Naive thymus-derived CD4-positive, alpha-beta T cell (primary cell): ENCODE measurements around the gene RARG. TPM values are rescaled to one million over a fixed set of nuclear protein-coding genes. Genes with fewer than 3 reads are reported as not detected.

Source experiments
- ATAC-seq: fragments of 150-1000 bp; cut with Tn5 transposase; 2 replicates; pipeline ENCODE4 v1.10.0; 2021; ENCODE audit warnings: mild to moderate bottlenecking, moderate library complexity
- CTCF ChIA-PET: fragments of 350-600 bp; sonication (Branson Sonifier 250); formaldehyde crosslinking; loops from one replicate; lab custom pipeline; 2021; ENCODE audit warnings: antibody characterized with exemption; lab: Charles Lee
- POLR2A ChIA-PET: fragments of 350-600 bp; sonication (Branson Sonifier 250); formaldehyde crosslinking; loops from one replicate; lab custom pipeline; 2021; ENCODE audit warnings: antibody characterized with exemption, inconsistent platforms; lab: Charles Lee
- DNase-seq, 9 donors: peaks; one replicate each; pipeline versions ENCODE4 v3.0.0 to v3.0.0-alpha.2; 2020 to 2022; ENCODE audit warnings: mixed read lengths in 1 of 9
- H3K27ac ChIP-seq: one replicate; pipeline ENCODE4 v1.7.0; 2013; ENCODE audit warnings: mild to moderate bottlenecking, low read depth, low read length, moderate library complexity
- H3K27me3 ChIP-seq, 2 donors: one replicate each; pipeline ENCODE4 v1.7.0; 2013; ENCODE audit warnings: low read length in 2 of 2, mild to moderate bottlenecking in 2 of 2, moderate library complexity in 2 of 2; ENCODE audit not compliant: control insufficient read depth in 2 of 2, insufficient read depth in 2 of 2
- H3K36me3 ChIP-seq, 3 experiments: 1 replicate in 2 of 3; 2 replicates in 1 of 3; pipeline ENCODE4 v1.7.0; 2013; ENCODE audit warnings: low read length in 3 of 3, mild to moderate bottlenecking in 3 of 3, moderate library complexity in 1 of 3; ENCODE audit not compliant: insufficient read depth in 3 of 3, control insufficient read depth in 2 of 3
- H3K4me1 ChIP-seq, 2 donors: one replicate each; pipeline ENCODE4 v1.7.0; 2013; ENCODE audit warnings: low read length in 2 of 2, mild to moderate bottlenecking in 2 of 2, moderate library complexity in 1 of 2; ENCODE audit not compliant: control insufficient read depth in 2 of 2, insufficient read depth in 2 of 2
- H3K4me3 ChIP-seq: 2 replicates; pipeline ENCODE4 v1.7.0; 2013; ENCODE audit warnings: mild to moderate bottlenecking, low read length
- H3K9me3 ChIP-seq, 3 experiments: 1 replicate in 2 of 3; 2 replicates in 1 of 3; pipeline ENCODE4 v1.7.0; 2013; ENCODE audit warnings: low read length in 3 of 3; ENCODE audit not compliant: control insufficient read depth in 2 of 3
- H3K27ac Mint-ChIP-seq, 9 donors: one replicate each; pipeline ENCODE4 v1.8.0; 2020 to 2022; ENCODE audit warnings: mixed read lengths in 9 of 9, mild to moderate bottlenecking in 8 of 9, moderate library complexity in 5 of 9, inconsistent platforms in 2 of 9
- H3K27me3 Mint-ChIP-seq, 5 donors: one replicate each; pipeline ENCODE4 v1.8.0; 2021 to 2022; ENCODE audit warnings: mixed read lengths in 5 of 5, mild to moderate bottlenecking in 1 of 5
- H3K36me3 Mint-ChIP-seq, 5 donors: one replicate each; pipeline ENCODE4 v1.8.0; 2020 to 2022; ENCODE audit warnings: mixed read lengths in 5 of 5, mild to moderate bottlenecking in 3 of 5, inconsistent platforms in 1 of 5
- H3K4me1 Mint-ChIP-seq, 7 donors: one replicate each; pipeline ENCODE4 v1.8.0; 2020 to 2022; ENCODE audit warnings: mixed read lengths in 7 of 7, mild to moderate bottlenecking in 3 of 7, inconsistent platforms in 1 of 7
- H3K4me3 Mint-ChIP-seq, 10 donors: one replicate each; pipeline ENCODE4 v1.8.0; 2020 to 2022; ENCODE audit warnings: mild to moderate bottlenecking in 10 of 10, mixed read lengths in 10 of 10, moderate library complexity in 6 of 10, inconsistent platforms in 2 of 10
- H3K9me3 Mint-ChIP-seq, 11 donors: one replicate each; pipeline ENCODE4 v1.8.0; 2020 to 2022; ENCODE audit warnings: mixed read lengths in 11 of 11, mild to moderate bottlenecking in 4 of 11, inconsistent platforms in 1 of 11, moderate library complexity in 1 of 11
- intact Hi-C, 2 donors: fragments of 100-400 bp; cut with micrococcal nuclease; formaldehyde crosslinking; loops; one replicate each; pipeline ENCODE4 v1.15.1; 2023
- polyA plus RNA-seq, 2 donors: library from polyadenylated mRNA; unstranded; fragments of 300-500 nt; fragmentation: Illumina TruSeq; gene quantifications; one replicate each; pipeline ENCODE4 v1.2.3, GENCODE V29; 2021
- total RNA-seq, 6 experiments: library from RNA in 5 of 6; stranded (reverse) in 5 of 6; gene quantifications; 1 replicate in 5 of 6; 2 replicates in 1 of 6; pipeline ENCODE4 v1.2.3 and lab custom pipeline; 2021 to 2026

Gene RARG
- total RNA-seq (10 to 100 TPM; 22.4 to 73.1 (median 57.4) TPM), polyA plus RNA-seq (10 to 100 TPM in 1 of 2 donors, 1 to 10 TPM in 1; 6.4 to 17.2 TPM), total RNA-seq (lab: John Stamatoyannopoulos, UW) (23.0 reads per million, percentile 53 among the genes with 10 or more reads in this experiment)

- H3K4me1 ChIP-seq, result peaks cover 40 to 41% of the 10 kb centered on the region in 2 donors
- intact Hi-C loops, result loop anchor here (1.0 kb wide), 4 partner anchors 11 to 20 kb away; a partner anchor contains a TSS
These were observed at the start of gene RARG for GRCh38 chr12:53231921-53232645. RARG (minus strand) TSS chr12:53232209; CDS start chr12:53227545, 4,664 bp downstream.

DNA sequence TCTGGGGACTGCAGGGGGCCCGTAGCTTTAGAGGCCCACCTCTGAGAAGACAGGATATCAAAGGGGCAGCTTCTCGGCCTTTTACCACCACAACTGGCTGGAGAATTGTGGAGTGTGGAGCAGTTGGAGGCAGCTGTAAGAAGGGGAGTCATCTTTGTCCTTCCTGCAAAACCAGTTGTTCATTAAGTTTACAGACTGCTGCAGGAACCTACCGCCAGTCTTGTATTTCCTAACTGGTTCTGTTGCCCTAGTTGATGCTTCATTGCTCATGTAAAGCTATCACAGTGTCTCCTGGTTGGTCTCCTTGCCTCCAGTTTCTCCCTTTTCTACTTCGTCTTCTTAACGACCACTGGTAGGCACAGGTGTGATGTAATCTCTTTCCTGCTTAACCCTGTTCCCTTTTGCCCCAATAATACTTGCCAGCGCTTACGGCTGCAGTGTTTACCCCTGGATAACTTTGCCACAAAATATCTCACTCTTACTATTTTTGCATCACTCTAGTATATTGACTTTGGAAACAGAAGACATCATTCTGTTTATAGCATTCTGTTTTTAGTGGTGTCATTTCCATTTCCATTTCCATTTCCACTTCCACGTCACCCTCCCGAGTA lies 48.0 kb upstream of the RARG start:
- Histone ChIP-seq H3K9me3 (no peaks in the 10 kb centered on the region), H3K27me3 (no peaks in the 10 kb centered on the region), H3K36me3 (no peaks in the 10 kb centered on the region), H3K4me1 (no peaks in the 10 kb centered on the region), H3K27ac (no peak overlapping the region), H3K4me3 (no peak overlapping the region)
- H3K36me3 Mint-ChIP-seq, result peaks cover 0 to 12% (median 0%) of the 10 kb centered on the region in 5 donors
- H3K4me1 Mint-ChIP-seq, result peaks cover 0 to 9% (median 0%) of the 10 kb centered on the region in 7 donors
- POLR2A ChIA-PET, result interaction anchor here (1.3 kb wide), 1 partner anchor 15 kb away, joined by 5 read pairs; the partner anchor contains the start of gene PFDN5
- ATAC-seq, result no peak
- no peak for DNase-seq
- no peaks in the 10 kb centered on the region for H3K27me3 Mint-ChIP-seq
- H3K27ac Mint-ChIP-seq, result peak overlapping the region in 1 of 9 donors; percentile 8
- intact Hi-C loops, result no loop called here
- CTCF ChIA-PET, result no interaction called here
- H3K4me3 Mint-ChIP-seq, result no peak overlapping the region
- no peaks in the 10 kb centered on the region for H3K9me3 Mint-ChIP-seq

More at GRCh38 chr12:53231921-53232645, at the start of gene RARG:
- Mint-ChIP-seq H3K4me3 (peak within 1 kb of the TSS; percentile 83 to 95 (median 88)), H3K9me3 (no peaks in the 10 kb centered on the region), H3K27me3 (no peaks in the 10 kb centered on the region), H3K27ac (peak within 1 kb of the TSS; percentile 77 to 90 (median 86)), H3K36me3 (peaks cover 0 to 5% (median 0%) of the 10 kb centered on the region in 5 donors), H3K4me1 (peaks cover 38 to 76% (median 67%) of the 10 kb centered on the region in 7 donors)
- H3K4me3 ChIP-seq, result peak within 1 kb of the TSS; percentile 52
- ATAC-seq, result peak; percentile 74
- peak in 3 of 9 donors; percentile 33 to 78 (median 58) for DNase-seq
- H3K27ac ChIP-seq, result peak within 1 kb of the TSS; percentile 56
- ChIA-PET POLR2A (interaction anchor here (0.9 to 2.7 kb wide), 4 partner anchors 9 to 19 kb away, joined by 3 to 10 read pairs (median 6); a partner anchor contains a TSS), CTCF (interaction anchor here (0.7 kb wide), 1 partner anchor 11 kb away, joined by 4 read pairs; no protein-coding TSS in a partner anchor)
- no peaks in the 10 kb centered on the region for H3K27me3 ChIP-seq
- H3K36me3 ChIP-seq, result no peaks in the 10 kb centered on the region
- H3K9me3 ChIP-seq, result no peaks in the 10 kb centered on the region

- Mint-ChIP-seq H3K4me3 (no peak overlapping the region), H3K27ac (no peak overlapping the region), H3K36me3 (peaks cover 0 to 13% (median 0%) of the 10 kb centered on the region in 5 donors), H3K27me3 (no peaks in the 10 kb centered on the region), H3K9me3 (no peaks in the 10 kb centered on the region), H3K4me1 (peaks cover 0 to 13% (median 0%) of the 10 kb centered on the region in 7 donors)
- Histone ChIP-seq H3K4me1 (no peaks in the 10 kb centered on the region), H3K36me3 (no peaks in the 10 kb centered on the region), H3K27ac (no peak overlapping the region), H3K27me3 (no peaks in the 10 kb centered on the region), H3K9me3 (no peaks in the 10 kb centered on the region), H3K4me3 (no peak overlapping the region)
- ATAC-seq (no peak), DNase-seq (no peak)
- ChIA-PET POLR2A (interaction anchor here (0.6 to 1.3 kb wide), 3 partner anchors 16 to 1323 kb away, joined by 3 to 5 read pairs (median 3); partner anchors contain the start of genes AAAS and PFDN5), CTCF (interaction anchor here (0.8 to 1.6 kb wide), 2 partner anchors 9 to 10 kb away, joined by 4 read pairs; no protein-coding TSS in a partner anchor)
- intact Hi-C loops, result no loop called here
These were observed 47.4 kb upstream of the RARG start for GRCh38 chr12:53279283-53279869.

DNA sequence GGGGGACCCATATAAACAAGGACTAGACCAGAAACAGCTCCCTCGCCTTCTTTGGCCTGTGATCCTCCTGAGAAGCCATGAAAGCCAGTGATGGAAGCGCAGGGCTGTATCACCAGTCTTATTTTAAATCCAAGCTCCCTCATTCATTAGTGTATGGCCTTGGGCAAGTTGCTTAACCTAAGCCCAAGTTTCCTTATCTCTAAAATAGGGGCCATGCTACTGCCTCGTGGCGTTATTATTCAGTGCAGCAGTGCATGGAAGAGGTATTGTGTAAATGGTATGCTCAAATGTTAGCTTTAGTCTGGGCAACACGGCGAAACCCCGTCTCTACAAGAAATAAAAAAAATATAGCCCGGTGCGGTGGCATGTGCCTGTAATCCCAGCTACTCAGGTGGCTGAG lies 46.0 kb upstream of the RARG start:
- ChIA-PET POLR2A (no interaction called here), CTCF (interaction anchor here (0.7 to 1.6 kb wide), 2 partner anchors 10 to 1352 kb away, joined by 3 to 4 read pairs; no protein-coding TSS in a partner anchor)
- Histone ChIP-seq H3K4me3 (no peak overlapping the region), H3K36me3 (no peaks in the 10 kb centered on the region), H3K9me3 (no peaks in the 10 kb centered on the region), H3K27me3 (no peaks in the 10 kb centered on the region), H3K27ac (no peak overlapping the region), H3K4me1 (no peaks in the 10 kb centered on the region)
- H3K4me3 Mint-ChIP-seq, result no peak overlapping the region
- no peaks in the 10 kb centered on the region for H3K27me3 Mint-ChIP-seq
- no peaks in the 10 kb centered on the region for H3K9me3 Mint-ChIP-seq
- peaks cover 0 to 18% (median 0%) of the 10 kb centered on the region in 7 donors for H3K4me1 Mint-ChIP-seq
- no peak overlapping the region for H3K27ac Mint-ChIP-seq
- peaks cover 0 to 11% (median 0%) of the 10 kb centered on the region in 5 donors for H3K36me3 Mint-ChIP-seq
- DNase-seq (no peak), ATAC-seq (no peak)
- intact Hi-C loops, result no loop called here

- H3K4me3 Mint-ChIP-seq, result no peak overlapping the region
- no peak for ATAC-seq
- intact Hi-C loops, result no loop called here
These were observed 44.5 kb upstream of the RARG start for GRCh38 chr12:53276511-53276910.

GRCh38 chr12:53274445-53274844 lies 42.4 kb upstream of the RARG start:
- ATAC-seq (no peak), DNase-seq (no peak)
- Mint-ChIP-seq H3K27ac (no peak overlapping the region), H3K27me3 (no peaks in the 10 kb centered on the region), H3K4me1 (peaks cover 0 to 44% (median 0%) of the 10 kb centered on the region in 7 donors), H3K36me3 (peaks cover 0 to 22% (median 0%) of the 10 kb centered on the region in 5 donors), H3K4me3 (no peak overlapping the region), H3K9me3 (no peaks in the 10 kb centered on the region)
- no peaks in the 10 kb centered on the region for H3K4me1 ChIP-seq
- H3K27me3 ChIP-seq, result no peaks in the 10 kb centered on the region
- no peak overlapping the region for H3K27ac ChIP-seq
- intact Hi-C loops, result no loop called here
- no peak overlapping the region for H3K4me3 ChIP-seq
- ChIA-PET POLR2A (no interaction called here), CTCF (no interaction called here)
- no peaks in the 10 kb centered on the region for H3K9me3 ChIP-seq
- no peaks in the 10 kb centered on the region for H3K36me3 ChIP-seq

More at GRCh38 chr12:53276511-53276910, 44.5 kb upstream of the RARG start:
- Histone ChIP-seq H3K9me3 (no peaks in the 10 kb centered on the region), H3K36me3 (no peaks in the 10 kb centered on the region), H3K4me3 (no peak overlapping the region), H3K27me3 (no peaks in the 10 kb centered on the region), H3K27ac (no peak overlapping the region), H3K4me1 (no peaks in the 10 kb centered on the region)
- Mint-ChIP-seq H3K27me3 (no peaks in the 10 kb centered on the region), H3K27ac (no peak overlapping the region), H3K36me3 (peaks cover 0 to 17% (median 0%) of the 10 kb centered on the region in 5 donors), H3K9me3 (no peaks in the 10 kb centered on the region), H3K4me1 (peaks cover 0 to 26% (median 0%) of the 10 kb centered on the region in 7 donors)
- DNase-seq, result no peak
- ChIA-PET POLR2A (interaction anchor here (0.6 to 1.0 kb wide), 2 partner anchors 8 to 10 kb away, joined by 3 to 4 read pairs; partner anchors contain the start of gene ESPL1), CTCF (interaction anchor here (0.6 kb wide), 1 partner anchor 9 kb away, joined by 3 read pairs; the partner anchor contains the start of gene ESPL1)
